K562 (cell line): Measurements from ENCODE around the gene UBE2J2. TPM values are rescaled to one million over a fixed set of nuclear protein-coding genes. Genes with fewer than 3 reads are reported as not detected.
A peak's percentile ranks its signal among the peaks of the same experiment; 100 is the strongest.

Experiments
- ARID3B ChIP-seq: fragments of 250-450 bp; sonication (Bioruptor Pico); IDR thresholded peaks from 2 replicates; pipeline ENCODE4 v1.4.0; 2020; ENCODE audit warnings: borderline replicate concordance
- BRCA1 ChIP-seq, 2 experiments: fragments of 450-650 bp in 1 of 2; sonication (generic) in 1 of 2; formaldehyde crosslinking in 1 of 2; IDR thresholded peaks; 2 replicates each; pipeline versions ENCODE4 v1.5.0 to v1.6.1; 2017 to 2020; ENCODE audit warnings: mild to moderate bottlenecking in 1 of 2, missing genetic modification reagents in 1 of 2
- CHCHD3 ChIP-seq: fragments of 250-450 bp; sonication (Bioruptor Pico); IDR thresholded peaks from 2 replicates; pipeline ENCODE4 v2.1.2; 2022; ENCODE audit warnings: mild to moderate bottlenecking
- CHD4 ChIP-seq: fragments of 200-600 bp; sonication (generic); IDR thresholded peaks from 3 replicates; pipeline ENCODE4 v1.6.1; 2012; ENCODE audit warnings: low read depth, mild to moderate bottlenecking, mixed read lengths, low read length, inconsistent platforms; ENCODE audit not compliant: insufficient read depth, insufficient replicate concordance, poor library complexity, severe bottlenecking
- NUFIP1 ChIP-seq: fragments of 450-650 bp; IDR thresholded peaks from 2 replicates; pipeline ENCODE4 v1.6.1; 2018; ENCODE audit not compliant: partially characterized antibody
- POLR2G ChIP-seq: fragments of 200-400 bp; formaldehyde crosslinking; IDR thresholded peaks from 2 replicates; pipeline ENCODE4 v1.6.1; 2017; ENCODE audit warnings: low read depth, mild to moderate bottlenecking, antibody characterized with exemption, low read length, moderate library complexity
- POLR3A ChIP-seq: IDR thresholded peaks from 2 replicates; pipeline ENCODE4 v1.6.1; 2011; ENCODE audit warnings: borderline replicate concordance, mild to moderate bottlenecking, moderate library complexity; ENCODE audit not compliant: insufficient read length, insufficient read depth; ENCODE audit errors: extremely low read depth
- XRCC3 ChIP-seq: fragments of 450-650 bp; IDR thresholded peaks from 2 replicates; pipeline ENCODE4 v1.6.1; 2017; ENCODE audit warnings: mild to moderate bottlenecking, moderate library complexity
- ZNF121 ChIP-seq: sonication (generic); formaldehyde crosslinking; conservative IDR thresholded peaks from 2 replicates; pipeline ENCODE4 v1.8.0; 2022; ENCODE audit warnings: missing genetic modification reagents
- ZNF263 ChIP-seq: sonication (generic); formaldehyde crosslinking; IDR thresholded peaks from 2 replicates; pipeline ENCODE4 v1.8.0; 2022; ENCODE audit warnings: mild to moderate bottlenecking, missing genetic modification reagents, borderline replicate concordance
- ZNF717 ChIP-seq: fragments of 250-450 bp; sonication (Bioruptor Pico); IDR thresholded peaks from 2 replicates; pipeline ENCODE4 v1.5.0; 2021
- ZNF780A ChIP-seq: fragments of 250-450 bp; sonication (Bioruptor Pico); IDR thresholded peaks from 2 replicates; pipeline ENCODE4 v1.5.0; 2021; ENCODE audit warnings: mild to moderate bottlenecking
- polyA plus RNA-seq, 8 experiments: library from polyadenylated mRNA; depleted of rRNA in 4 of 8; stranded (reverse) in 5 of 8; unstranded in 3 of 8; fragments of >200 nt; fragmentation: Nextera tagmentation in 2 of 8; fragmentation: Illumina TruSeq in 1 of 8; extraction: Ambion mirVana in 2 of 8; extraction: Trizol in 1 of 8; gene quantifications; 2 replicates each; pipeline versions ENCODE4 v1.2.1 to v1.2.3, GENCODE V29; 2011 to 2014; ENCODE audit warnings: inconsistent platforms in 1 of 8, missing spikeins in 1 of 8
- total RNA-seq, 7 experiments: library from RNA; depleted of rRNA in 6 of 7; stranded (reverse); fragments of >200 nt in 6 of 7; fragmentation: Illumina TruSeq in 2 of 7; extraction: Trizol in 2 of 7; gene quantifications; 2 replicates each; pipeline versions ENCODE4 v1.2.1 to v1.2.3, GENCODE V29; 2011 to 2021; ENCODE audit warnings: low replicate concordance in 1 of 7
- TF ChIP-seq, protein P1 (sequence below): fragments of 200-600 bp; sonication (generic); IDR thresholded peaks from one replicate; pipeline ENCODE4 v1.6.1; 2012; ENCODE audit warnings: mild to moderate bottlenecking, low read depth, low read length, inconsistent platforms

The UBE2J2 gene
- total and polyA plus RNA-seq, 9 of the 15 experiments (the other 6 are each of a cell fraction or from before 2014, with no cell fraction given) = 0.93 to 112 (median 75.5) TPM

DNA sequence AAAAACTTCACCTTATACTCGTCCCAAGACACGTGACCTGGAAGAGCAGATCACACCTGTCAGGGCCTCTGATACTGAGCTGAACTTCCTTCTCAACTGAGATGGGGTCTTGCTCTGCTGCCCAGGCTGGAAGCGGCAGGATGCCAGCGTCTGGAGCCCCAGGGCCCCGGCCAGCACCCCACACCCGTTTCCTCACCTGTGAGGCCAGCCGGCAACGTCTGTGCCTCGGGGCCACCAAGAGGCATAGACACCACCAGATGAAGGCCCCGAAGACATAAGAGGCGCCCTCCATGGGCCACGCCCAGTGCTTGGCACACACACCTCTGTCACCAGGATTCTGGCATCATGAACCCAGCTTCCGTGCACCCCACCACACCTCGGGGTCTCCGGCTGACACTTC, 50.3 kb downstream of the UBE2J2 start (continued):
- TF ChIP-seq ZNF263 (no peak), ZNF780A (CRISPR knock-in tag) (no peak), ZNF121 (CRISPR knock-in tag) (peak; percentile 73), XRCC3 (no peak), NUFIP1 (no peak), BRCA1 (IDR thresholded peaks at IDR 0.05) (no peak), BRCA1 (CRISPR knock-in tag; IDR thresholded peaks at IDR 0.05) (0 out of 2 replicates have a peak, but pooled peaks have one; percentile 24), CHCHD3 (no peak), ZNF717 (CRISPR knock-in tag) (no peak), POLR2G (peak; percentile 51; the same call in 1 of the 2 replicates), ARID3B (CRISPR knock-in tag) (no peak), POLR3A (no peak), CHD4 (no peak)
- TF ChIP-seq, protein P1, sequence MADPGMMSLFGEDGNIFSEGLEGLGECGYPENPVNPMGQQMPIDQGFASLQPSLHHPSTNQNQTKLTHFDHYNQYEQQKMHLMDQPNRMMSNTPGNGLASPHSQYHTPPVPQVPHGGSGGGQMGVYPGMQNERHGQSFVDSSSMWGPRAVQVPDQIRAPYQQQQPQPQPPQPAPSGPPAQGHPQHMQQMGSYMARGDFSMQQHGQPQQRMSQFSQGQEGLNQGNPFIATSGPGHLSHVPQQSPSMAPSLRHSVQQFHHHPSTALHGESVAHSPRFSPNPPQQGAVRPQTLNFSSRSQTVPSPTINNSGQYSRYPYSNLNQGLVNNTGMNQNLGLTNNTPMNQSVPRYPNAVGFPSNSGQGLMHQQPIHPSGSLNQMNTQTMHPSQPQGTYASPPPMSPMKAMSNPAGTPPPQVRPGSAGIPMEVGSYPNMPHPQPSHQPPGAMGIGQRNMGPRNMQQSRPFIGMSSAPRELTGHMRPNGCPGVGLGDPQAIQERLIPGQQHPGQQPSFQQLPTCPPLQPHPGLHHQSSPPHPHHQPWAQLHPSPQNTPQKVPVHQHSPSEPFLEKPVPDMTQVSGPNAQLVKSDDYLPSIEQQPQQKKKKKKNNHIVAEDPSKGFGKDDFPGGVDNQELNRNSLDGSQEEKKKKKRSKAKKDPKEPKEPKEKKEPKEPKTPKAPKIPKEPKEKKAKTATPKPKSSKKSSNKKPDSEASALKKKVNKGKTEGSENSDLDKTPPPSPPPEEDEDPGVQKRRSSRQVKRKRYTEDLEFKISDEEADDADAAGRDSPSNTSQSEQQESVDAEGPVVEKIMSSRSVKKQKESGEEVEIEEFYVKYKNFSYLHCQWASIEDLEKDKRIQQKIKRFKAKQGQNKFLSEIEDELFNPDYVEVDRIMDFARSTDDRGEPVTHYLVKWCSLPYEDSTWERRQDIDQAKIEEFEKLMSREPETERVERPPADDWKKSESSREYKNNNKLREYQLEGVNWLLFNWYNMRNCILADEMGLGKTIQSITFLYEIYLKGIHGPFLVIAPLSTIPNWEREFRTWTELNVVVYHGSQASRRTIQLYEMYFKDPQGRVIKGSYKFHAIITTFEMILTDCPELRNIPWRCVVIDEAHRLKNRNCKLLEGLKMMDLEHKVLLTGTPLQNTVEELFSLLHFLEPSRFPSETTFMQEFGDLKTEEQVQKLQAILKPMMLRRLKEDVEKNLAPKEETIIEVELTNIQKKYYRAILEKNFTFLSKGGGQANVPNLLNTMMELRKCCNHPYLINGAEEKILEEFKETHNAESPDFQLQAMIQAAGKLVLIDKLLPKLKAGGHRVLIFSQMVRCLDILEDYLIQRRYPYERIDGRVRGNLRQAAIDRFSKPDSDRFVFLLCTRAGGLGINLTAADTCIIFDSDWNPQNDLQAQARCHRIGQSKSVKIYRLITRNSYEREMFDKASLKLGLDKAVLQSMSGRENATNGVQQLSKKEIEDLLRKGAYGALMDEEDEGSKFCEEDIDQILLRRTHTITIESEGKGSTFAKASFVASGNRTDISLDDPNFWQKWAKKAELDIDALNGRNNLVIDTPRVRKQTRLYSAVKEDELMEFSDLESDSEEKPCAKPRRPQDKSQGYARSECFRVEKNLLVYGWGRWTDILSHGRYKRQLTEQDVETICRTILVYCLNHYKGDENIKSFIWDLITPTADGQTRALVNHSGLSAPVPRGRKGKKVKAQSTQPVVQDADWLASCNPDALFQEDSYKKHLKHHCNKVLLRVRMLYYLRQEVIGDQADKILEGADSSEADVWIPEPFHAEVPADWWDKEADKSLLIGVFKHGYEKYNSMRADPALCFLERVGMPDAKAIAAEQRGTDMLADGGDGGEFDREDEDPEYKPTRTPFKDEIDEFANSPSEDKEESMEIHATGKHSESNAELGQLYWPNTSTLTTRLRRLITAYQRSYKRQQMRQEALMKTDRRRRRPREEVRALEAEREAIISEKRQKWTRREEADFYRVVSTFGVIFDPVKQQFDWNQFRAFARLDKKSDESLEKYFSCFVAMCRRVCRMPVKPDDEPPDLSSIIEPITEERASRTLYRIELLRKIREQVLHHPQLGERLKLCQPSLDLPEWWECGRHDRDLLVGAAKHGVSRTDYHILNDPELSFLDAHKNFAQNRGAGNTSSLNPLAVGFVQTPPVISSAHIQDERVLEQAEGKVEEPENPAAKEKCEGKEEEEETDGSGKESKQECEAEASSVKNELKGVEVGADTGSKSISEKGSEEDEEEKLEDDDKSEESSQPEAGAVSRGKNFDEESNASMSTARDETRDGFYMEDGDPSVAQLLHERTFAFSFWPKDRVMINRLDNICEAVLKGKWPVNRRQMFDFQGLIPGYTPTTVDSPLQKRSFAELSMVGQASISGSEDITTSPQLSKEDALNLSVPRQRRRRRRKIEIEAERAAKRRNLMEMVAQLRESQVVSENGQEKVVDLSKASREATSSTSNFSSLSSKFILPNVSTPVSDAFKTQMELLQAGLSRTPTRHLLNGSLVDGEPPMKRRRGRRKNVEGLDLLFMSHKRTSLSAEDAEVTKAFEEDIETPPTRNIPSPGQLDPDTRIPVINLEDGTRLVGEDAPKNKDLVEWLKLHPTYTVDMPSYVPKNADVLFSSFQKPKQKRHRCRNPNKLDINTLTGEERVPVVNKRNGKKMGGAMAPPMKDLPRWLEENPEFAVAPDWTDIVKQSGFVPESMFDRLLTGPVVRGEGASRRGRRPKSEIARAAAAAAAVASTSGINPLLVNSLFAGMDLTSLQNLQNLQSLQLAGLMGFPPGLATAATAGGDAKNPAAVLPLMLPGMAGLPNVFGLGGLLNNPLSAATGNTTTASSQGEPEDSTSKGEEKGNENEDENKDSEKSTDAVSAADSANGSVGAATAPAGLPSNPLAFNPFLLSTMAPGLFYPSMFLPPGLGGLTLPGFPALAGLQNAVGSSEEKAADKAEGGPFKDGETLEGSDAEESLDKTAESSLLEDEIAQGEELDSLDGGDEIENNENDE = no peak
